Panc1 (cell line): Measurements from ENCODE around the gene CCS.
"Not testable (repeated sequence)": the region's sequence is repeated elsewhere in the genome, so short reads cannot be mapped to it uniquely, and the experiment has no call there.

Experiments used
- CTCF ChIP-seq: fragments of 450-650 bp; IDR thresholded peaks from 2 replicates; pipeline ENCODE4 v1.5.1; 2017; ENCODE audit warnings: mild to moderate bottlenecking
- TCF7L2 ChIP-seq: IDR thresholded peaks from 2 replicates; pipeline ENCODE4 v1.6.1; 2011; ENCODE audit warnings: mild to moderate bottlenecking, low read depth, low read length, inconsistent platforms

DNA sequence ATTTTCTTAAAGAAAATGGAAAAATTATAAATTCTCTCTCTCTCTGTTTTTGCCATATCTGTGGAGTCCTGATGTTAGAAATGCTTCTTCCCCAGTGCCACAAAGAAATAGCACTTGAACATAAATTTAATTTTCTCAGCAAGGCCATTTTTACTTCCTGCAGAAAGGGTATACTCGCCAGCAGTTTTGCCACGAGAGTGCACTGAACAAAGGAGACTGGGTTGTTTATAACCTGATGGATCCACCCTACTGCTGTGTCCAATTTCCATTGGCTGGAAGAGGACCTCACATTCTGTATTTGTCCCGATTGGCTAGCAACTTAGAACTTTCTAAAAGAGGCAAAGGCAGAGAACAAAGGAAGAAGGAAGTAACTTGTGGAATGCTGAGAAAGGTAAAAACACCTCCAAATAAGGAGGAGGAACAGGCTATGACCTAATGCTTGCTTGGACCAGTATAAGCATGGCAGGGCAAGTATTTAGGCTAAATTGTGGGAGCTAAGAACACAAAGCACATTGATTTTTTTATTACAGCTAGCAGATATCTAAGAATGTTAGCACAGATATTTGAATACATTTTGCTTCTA, 10.3 kb upstream of the CCS start:
- TF ChIP-seq CTCF, TCF7L2: not testable (repeated sequence)
